ENCODE results near the gene CDKN1C.

The CDKN1C gene

DNA sequence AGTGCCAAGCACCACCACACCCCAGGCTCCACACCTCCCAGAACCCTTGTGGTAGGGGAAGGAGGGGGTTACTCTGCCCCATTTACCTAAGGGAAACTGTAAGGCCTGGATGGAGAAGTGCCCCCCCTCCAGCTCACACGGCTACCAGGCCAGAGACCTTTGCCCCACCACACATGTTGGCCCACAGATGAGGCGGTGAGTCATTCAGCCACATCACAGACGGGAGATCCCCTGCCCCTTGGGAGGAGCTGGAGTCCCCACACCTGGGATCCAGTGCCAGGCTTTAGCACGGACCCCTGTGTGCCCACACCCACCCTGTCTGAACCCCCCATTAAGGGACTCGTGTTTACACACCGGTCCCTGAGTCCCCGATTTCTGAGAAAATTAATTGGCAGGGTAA is 24.9 kb downstream of the CDKN1C start:
- no peak overlapping the region for H3K4me3 ChIP-seq (ENCODE audit: low read depth, low read length)
- DNase-seq (ENCODE audit: low read depth) = no peak
- TF ChIP-seq, protein P1, sequence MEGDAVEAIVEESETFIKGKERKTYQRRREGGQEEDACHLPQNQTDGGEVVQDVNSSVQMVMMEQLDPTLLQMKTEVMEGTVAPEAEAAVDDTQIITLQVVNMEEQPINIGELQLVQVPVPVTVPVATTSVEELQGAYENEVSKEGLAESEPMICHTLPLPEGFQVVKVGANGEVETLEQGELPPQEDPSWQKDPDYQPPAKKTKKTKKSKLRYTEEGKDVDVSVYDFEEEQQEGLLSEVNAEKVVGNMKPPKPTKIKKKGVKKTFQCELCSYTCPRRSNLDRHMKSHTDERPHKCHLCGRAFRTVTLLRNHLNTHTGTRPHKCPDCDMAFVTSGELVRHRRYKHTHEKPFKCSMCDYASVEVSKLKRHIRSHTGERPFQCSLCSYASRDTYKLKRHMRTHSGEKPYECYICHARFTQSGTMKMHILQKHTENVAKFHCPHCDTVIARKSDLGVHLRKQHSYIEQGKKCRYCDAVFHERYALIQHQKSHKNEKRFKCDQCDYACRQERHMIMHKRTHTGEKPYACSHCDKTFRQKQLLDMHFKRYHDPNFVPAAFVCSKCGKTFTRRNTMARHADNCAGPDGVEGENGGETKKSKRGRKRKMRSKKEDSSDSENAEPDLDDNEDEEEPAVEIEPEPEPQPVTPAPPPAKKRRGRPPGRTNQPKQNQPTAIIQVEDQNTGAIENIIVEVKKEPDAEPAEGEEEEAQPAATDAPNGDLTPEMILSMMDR (IDR thresholded peaks at IDR 0.05; ENCODE audit: low read depth, low read length, missing control alignments) = no peak

DNA sequence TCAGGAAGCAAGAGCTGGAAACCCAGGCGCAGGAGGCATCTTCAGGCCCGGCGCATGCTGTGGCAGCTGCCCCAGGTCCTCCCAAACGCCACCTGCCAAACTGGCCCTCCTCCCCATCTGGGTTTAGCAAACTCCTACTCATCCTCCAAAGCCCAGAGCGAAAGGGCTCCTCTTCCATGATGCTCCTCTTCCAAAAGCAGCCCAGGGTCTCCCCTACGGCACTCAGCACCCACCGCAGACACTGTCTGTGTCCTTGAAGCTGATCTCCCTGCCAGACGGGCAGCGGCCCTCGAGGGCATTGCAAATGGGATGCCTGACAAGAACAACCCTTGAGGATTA is 25.9 kb downstream of the CDKN1C start:
- DNase-seq (ENCODE audit: low read depth) = no peak
- no peak overlapping the region for H3K4me3 ChIP-seq (ENCODE audit: low read depth, low read length)
- TF ChIP-seq, protein P1 (IDR thresholded peaks at IDR 0.05; ENCODE audit: low read depth, low read length, missing control alignments) = no peak

DNA sequence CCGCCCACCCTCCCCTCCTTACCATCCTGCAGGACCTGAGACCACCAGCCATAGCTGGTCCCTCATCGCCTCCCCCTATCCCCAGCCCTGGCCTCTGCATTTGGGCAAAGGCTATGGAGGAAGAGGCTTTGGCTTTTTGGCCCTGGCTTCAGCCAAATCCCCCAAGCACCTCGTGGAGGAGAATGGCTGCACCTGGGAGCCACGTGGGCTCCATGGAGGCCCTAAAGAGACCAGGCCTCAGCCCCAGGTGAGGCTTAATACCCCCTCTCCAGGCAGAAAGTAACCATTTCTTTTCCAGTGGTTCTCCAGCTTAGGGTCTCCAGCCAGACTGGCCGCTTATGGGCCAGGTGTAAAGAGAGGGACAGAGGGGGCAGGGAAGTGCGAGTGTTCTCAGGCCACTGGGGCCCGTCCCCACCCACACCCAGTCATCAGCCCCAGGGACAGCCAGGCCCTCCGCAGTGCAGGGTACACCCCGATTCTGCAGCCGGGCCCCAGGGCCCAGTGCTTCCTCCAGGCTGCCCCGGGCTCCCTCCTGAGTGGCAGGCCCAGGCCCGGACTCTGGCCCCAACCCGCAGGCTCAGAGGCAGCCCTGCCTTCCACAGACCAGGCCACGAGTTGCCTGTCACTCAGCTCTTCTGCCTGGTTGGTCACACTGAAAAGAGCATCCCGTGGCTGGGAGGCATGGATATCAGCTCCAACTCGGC is 26.4 kb downstream of the CDKN1C start:
- no peak for DNase-seq (ENCODE audit: low read depth)
- no peak overlapping the region for H3K4me3 ChIP-seq (ENCODE audit: low read depth, low read length)
- TF ChIP-seq, protein P1 (IDR thresholded peaks at IDR 0.05; ENCODE audit: low read depth, low read length, missing control alignments) = no peak

GRCh38 chr11:2857918-2858317 is 27.7 kb downstream of the CDKN1C start:
- TF ChIP-seq, protein P1 (IDR thresholded peaks at IDR 0.05; ENCODE audit: low read depth, low read length, missing control alignments) = no peak
- no peak for DNase-seq (ENCODE audit: low read depth)
- H3K4me3 ChIP-seq (ENCODE audit: low read depth, low read length) = no peak overlapping the region

GRCh38 chr11:2857276-2857675 is 28.3 kb downstream of the CDKN1C start:
- no peak for DNase-seq (ENCODE audit: low read depth)
- no peak overlapping the region for H3K4me3 ChIP-seq (ENCODE audit: low read depth, low read length)
- TF ChIP-seq, protein P1 (IDR thresholded peaks at IDR 0.05; ENCODE audit: low read depth, low read length, missing control alignments) = peak; percentile 4

- TF ChIP-seq, protein P1 (IDR thresholded peaks at IDR 0.05; ENCODE audit: low read depth, low read length, missing control alignments) = no peak
- no peak for DNase-seq (ENCODE audit: low read depth)
- no peak overlapping the region for H3K4me3 ChIP-seq (ENCODE audit: low read depth, low read length)
Measured at GRCh38 chr11:2855162-2855561, 30.4 kb downstream of the CDKN1C start.

DNA sequence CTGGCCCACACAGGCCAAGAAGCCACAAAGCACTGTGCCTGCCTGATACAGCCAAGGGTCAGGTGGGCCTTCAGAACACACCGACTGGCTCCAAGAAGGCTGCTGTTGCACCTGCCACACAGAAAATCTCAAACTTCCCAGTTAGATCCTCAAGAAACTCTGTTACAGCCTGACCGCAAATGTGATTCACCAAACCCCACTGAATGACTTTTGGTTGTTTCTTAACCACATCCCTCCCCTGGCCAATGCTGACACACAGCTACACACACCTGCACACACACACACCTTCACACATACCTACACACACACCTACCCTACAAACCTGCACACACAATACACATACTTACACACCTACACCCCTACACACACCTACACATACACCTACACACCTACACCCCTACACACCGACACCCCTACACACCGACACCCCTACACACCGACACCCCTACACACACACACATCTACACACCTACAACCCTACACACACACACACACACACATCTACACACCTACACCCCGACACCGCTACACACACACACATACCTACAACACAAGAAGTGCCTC is 31.5 kb downstream of the CDKN1C start:
- no peak overlapping the region for H3K4me3 ChIP-seq (ENCODE audit: low read depth, low read length)
- DNase-seq (ENCODE audit: low read depth) = no peak
- TF ChIP-seq, protein P1 (IDR thresholded peaks at IDR 0.05; ENCODE audit: low read depth, low read length, missing control alignments) = no peak
